GM18519 (cell line): ENCODE results near the gene C4orf17.
A peak's percentile ranks its signal among the peaks of the same experiment; 100 is the strongest.

ENCODE experiments used
- ATAC-seq: cut with Tn5 transposase; IDR thresholded peaks from one replicate; pipeline ENCODE4 v1.9.1; 2021; ENCODE audit warnings: mild to moderate bottlenecking, moderate library complexity; ENCODE audit not compliant: unreplicated experiment, low FRiP score

The C4orf17 gene

GRCh38 chr4:99536271-99536670, 25.4 kb downstream of the C4orf17 start:
- ATAC-seq = no peak

GRCh38 chr4:99536848-99537247, 26.0 kb downstream of the C4orf17 start:
- no peak for ATAC-seq

- ATAC-seq = no peak
These were observed 26.9 kb downstream of the C4orf17 start for GRCh38 chr4:99537674-99538073.

- no peak for ATAC-seq
These were observed 29.6 kb downstream of the C4orf17 start for GRCh38 chr4:99540277-99540939.

GRCh38 chr4:99552872-99553271, 42.1 kb downstream of the C4orf17 start:
- ATAC-seq = no peak

GRCh38 chr4:99563310-99564186, 52.7 kb downstream of the C4orf17 start, which contains the start of gene TRMT10A:
Gene TRMT10A, minus strand, starts transcription at chr4:99564039. Its CDS starts 4,701 bp downstream, at chr4:99559338.
- ATAC-seq = peak; percentile 91

- ATAC-seq = no peak
These were observed 54.1 kb downstream of the C4orf17 start for GRCh38 chr4:99564921-99565320.

- no peak for ATAC-seq
These were observed 61.1 kb downstream of the C4orf17 start for GRCh38 chr4:99571883-99572282.

GRCh38 chr4:99572527-99573240, 61.9 kb downstream of the C4orf17 start:
- no peak for ATAC-seq

GRCh38 chr4:99573735-99574368, 63.0 kb downstream of the C4orf17 start:
- ATAC-seq = no peak

GRCh38 chr4:99574530-99575324, 63.9 kb downstream of the C4orf17 start, which contains the start of gene MTTP:
Gene MTTP, plus strand, starts transcription at chr4:99574824. Its CDS starts 86 bp downstream, at chr4:99574910.
- ATAC-seq = peak; percentile 81

GRCh38 chr4:99578714-99579113, 67.9 kb downstream of the C4orf17 start:
- ATAC-seq = no peak

GRCh38 chr4:99585516-99585915, 74.7 kb downstream of the C4orf17 start:
- ATAC-seq = no peak

GRCh38 chr4:99586322-99586721, 75.5 kb downstream of the C4orf17 start:
- no peak for ATAC-seq

- no peak for ATAC-seq
These were observed 76.0 kb downstream of the C4orf17 start for GRCh38 chr4:99586797-99587196.

- ATAC-seq = no peak
These were observed 76.5 kb downstream of the C4orf17 start for GRCh38 chr4:99587309-99587708.

- ATAC-seq = no peak
These were observed 77.0 kb downstream of the C4orf17 start for GRCh38 chr4:99587803-99588202.

- no peak for ATAC-seq
These were observed 80.9 kb downstream of the C4orf17 start for GRCh38 chr4:99591757-99592156.
